Heart left ventricle (tissue), 13 donors: Measurements from ENCODE around the gene FKBP6.

Experiments used
- POLR2A ChIP-seq, 2 donors: fragments of 450-650 bp; IDR thresholded peaks; one replicate each; pipeline ENCODE4 v1.6.1; 2017; ENCODE audit warnings: antibody characterized with exemption in 2 of 2, mild to moderate bottlenecking in 2 of 2, moderate library complexity in 2 of 2
- TF ChIP-seq, protein P1 (sequence below), 12 donors: fragments of 200-600 bp; sonication (generic) in 4 of 12; IDR thresholded peaks; one replicate each; pipeline versions ENCODE4 v1.5.0 to v1.8.0; 2018 to 2022; ENCODE audit warnings: antibody characterized with exemption in 12 of 12, mild to moderate bottlenecking in 5 of 12
- donor health status: ischemic (EF 13 %, LVEDD 7.1; RV severe dilation, severe dysfunction).
- donor health status: DM: no; HTN: yes; CAD: no.
- donor health status: DM: no; HTN: no; CAD: no.
- donor health status: ischemic (EF 25% LVEDD 6.9; RV normal size, moderate dysfunction).
- donor health status: ischemic (EF 25% LVEDD 5.7; RV mildly dilated, moderate dysfunction).
- donor health status: ischemic (EF 35%, LVEDD 5.7; RV mildly dilated, moderate dysfunction).
- donor health status: nonischemic (EF 11% LVEDD 7.7; RV severe dilation, severe dysfunction).
- donor health status: DM: yes; HTN: yes; CAD: no.
- donor health status: PGD.
- donor health status: ischemic (EF 29% LVEDD 5.4; RV normal size, mild dysfunction).
- donor health status: nonischemic (EF 23%, LVEDD 6.1; RV moderate dilation, normal function).

GRCh38 chr7:73312831-73313520, 15.0 kb upstream of the FKBP6 start:
- TF ChIP-seq, protein P1, sequence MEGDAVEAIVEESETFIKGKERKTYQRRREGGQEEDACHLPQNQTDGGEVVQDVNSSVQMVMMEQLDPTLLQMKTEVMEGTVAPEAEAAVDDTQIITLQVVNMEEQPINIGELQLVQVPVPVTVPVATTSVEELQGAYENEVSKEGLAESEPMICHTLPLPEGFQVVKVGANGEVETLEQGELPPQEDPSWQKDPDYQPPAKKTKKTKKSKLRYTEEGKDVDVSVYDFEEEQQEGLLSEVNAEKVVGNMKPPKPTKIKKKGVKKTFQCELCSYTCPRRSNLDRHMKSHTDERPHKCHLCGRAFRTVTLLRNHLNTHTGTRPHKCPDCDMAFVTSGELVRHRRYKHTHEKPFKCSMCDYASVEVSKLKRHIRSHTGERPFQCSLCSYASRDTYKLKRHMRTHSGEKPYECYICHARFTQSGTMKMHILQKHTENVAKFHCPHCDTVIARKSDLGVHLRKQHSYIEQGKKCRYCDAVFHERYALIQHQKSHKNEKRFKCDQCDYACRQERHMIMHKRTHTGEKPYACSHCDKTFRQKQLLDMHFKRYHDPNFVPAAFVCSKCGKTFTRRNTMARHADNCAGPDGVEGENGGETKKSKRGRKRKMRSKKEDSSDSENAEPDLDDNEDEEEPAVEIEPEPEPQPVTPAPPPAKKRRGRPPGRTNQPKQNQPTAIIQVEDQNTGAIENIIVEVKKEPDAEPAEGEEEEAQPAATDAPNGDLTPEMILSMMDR (IDR thresholded peaks at IDR 0.05), result no peak
- TF ChIP-seq POLR2A (IDR thresholded peaks at IDR 0.05), result no peak
